HG03066 (cell line): Measurements from ENCODE around the gene PPP2R2B.

ENCODE experiments used
- ATAC-seq: cut with Tn5 transposase; IDR thresholded peaks from one replicate; pipeline ENCODE4 v1.9.1; 2021; ENCODE audit warnings: low read depth; ENCODE audit not compliant: unreplicated experiment

PPP2R2B gene

DNA sequence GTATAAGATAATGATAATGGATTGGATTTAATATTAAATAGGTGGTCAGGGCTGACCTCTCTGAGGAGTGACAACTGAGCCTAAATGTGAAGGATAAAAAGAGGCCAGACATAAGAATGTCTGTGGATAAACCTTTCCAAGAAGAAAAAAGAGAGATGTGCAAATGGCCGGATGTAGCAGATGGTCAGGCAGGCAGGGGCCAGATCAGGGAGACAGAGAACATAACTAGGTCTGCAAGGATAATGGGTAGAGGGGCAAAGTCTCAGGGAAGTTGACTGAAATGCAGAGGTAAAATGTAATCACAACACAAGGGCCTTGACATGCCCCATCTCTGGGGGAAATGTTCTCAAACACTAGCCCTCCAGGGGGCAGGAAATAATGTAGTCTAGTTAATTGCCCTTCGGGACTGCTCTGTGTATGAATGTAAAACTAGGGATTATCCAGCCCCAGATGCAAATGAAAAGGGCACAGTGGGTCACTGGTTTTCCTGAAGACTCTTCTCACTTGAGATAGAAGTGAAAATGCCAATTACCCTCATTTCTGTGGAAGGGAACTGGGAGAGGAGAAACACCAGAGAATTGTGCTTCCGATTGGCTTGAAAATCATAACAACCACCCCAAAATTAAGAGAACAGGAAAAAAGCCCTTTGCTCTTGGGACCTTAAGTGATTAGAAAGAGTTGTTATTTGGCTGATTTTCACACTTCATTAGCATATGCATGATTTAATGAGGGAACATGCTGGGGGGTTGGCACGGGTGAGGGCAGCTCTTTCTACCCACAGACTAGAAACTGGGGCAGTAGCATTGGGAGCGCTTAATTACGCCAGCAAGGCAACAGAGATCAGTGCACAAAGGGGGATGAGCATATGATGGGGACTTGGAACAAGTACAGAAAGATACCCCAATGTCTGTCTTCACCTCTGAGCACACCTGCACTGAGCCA lies 88.6 kb downstream of the PPP2R2B start:
- ATAC-seq: no peak

GRCh38 chr5:146788898-146789297 lies 89.7 kb downstream of the PPP2R2B start:
- no peak for ATAC-seq

DNA sequence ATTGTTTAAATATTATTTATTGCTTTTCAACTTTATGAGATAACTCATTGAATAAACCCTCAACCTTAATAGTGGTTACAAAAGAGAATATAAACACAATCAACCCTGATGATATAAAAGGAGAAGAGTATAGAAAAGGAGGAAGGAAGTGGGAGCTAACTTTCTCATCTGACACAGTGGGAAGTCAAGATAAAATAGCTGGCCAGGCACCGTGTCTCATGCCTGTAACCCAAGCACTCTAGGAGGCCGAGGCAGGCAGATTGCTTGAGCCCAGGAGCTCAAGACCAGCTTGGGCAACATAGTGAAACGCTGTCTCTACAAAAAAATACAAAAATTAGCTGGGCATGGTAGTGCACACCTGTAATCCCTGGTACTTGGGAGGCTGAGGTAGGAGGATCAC lies 93.5 kb downstream of the PPP2R2B start:
- no peak for ATAC-seq

DNA sequence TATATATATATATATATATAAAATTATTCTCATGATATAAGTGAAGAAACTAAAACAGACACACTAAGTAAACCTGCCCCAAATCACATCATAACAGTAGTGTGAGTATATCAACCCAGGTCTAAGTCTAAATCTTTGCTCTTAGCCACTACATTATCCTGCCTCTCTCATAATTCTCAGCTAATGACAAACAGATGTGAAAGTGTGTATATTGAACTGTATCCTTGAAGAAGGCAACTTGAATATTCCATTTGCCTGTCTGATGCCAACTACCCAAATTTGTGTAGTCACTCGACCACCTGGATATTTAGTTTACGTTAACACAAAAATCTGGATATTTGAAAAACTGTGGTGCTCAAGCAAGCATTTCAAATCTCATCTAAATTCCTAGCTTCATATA lies 97.4 kb downstream of the PPP2R2B start:
- ATAC-seq: no peak

- ATAC-seq: no peak
Measured at GRCh38 chr5:146779211-146779869, 99.2 kb downstream of the PPP2R2B start.

DNA sequence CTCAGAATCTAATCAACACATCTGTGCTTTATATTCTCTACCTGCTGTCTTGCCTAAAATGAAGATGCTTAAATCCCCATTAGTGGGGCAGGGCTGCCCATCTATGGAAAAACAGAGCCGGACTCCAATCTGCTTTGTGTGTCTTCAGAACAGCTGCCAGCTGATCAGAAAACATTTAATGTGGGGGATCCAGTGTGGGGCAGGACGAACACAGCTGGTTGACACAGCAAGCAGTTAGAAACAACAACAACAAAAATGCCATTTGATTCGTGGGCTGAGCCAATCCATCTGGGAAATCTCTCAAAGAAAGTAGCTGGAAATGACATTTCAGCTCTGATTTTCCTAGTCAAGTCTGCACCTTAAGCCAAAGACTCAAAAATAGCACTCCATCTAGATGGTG lies 99.8 kb downstream of the PPP2R2B start:
- no peak for ATAC-seq

DNA sequence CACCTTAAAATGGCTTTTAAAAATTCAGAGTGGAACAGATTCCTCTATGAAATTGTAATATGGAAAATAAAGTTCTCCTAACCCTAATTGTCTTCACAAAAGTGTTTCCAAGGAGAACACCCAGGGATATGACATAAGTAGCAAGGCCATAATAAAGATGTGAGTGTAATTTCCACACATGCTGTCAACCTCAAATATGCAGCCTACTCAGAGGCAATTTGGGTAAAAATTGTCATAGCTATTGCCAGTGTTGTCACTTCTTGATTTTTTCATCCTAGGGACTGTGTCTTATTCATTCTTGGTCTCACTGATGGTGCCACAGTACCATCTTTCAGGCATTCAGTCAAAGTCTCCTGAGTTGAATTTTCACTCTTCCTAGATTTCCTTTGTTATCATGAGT lies 100.3 kb downstream of the PPP2R2B start:
- no peak for ATAC-seq

DNA sequence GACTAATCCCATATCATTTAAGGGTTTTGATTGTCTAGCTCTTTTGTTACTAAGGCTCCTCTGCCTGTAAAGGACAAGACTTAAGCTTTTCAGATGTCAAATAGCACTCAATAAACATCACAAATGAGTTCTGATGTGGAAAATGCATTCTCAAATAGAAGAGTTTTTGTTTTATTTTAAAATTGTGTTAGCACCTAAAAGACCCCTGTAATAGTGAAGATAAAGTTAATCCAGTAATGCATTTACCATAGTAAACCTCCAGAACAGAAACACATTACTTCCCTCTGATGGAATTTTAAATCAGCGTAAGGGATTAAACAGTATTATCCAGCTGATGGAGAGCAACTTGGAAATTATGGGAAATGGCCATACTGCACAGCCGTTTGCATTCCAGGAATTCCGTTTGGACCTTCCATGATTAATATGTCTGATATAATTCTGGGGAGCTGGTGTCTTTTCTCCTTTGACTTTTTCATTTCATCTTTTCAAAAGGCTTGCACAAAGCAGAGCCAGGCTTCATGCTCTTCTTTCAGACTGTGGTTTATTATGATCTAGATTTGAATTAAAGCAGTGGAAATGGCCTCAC lies 105.6 kb downstream of the PPP2R2B start:
- ATAC-seq: no peak

DNA sequence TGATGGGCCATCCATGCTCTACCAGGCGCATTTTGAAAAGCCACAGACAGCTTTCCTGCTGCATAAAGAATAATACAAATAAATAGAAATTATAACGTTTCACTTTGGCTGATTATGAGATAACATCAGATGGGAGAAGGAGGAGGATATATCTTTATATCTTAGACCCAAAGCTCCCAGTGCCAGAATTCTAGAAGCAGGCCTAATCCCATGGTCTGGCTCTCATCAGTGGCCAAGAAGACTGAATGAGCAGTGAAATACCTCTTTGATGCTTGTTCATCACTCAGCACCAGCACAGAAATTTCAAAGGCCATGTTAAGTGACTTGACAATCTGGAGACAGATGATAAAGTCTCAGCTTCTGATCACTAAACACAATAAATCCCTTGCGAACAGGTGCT lies 107.6 kb downstream of the PPP2R2B start:
- ATAC-seq: no peak

- no peak for ATAC-seq
Measured at GRCh38 chr5:146770546-146770945, 108.0 kb downstream of the PPP2R2B start.

- no peak for ATAC-seq
Measured at GRCh38 chr5:146767534-146767933, 111.0 kb downstream of the PPP2R2B start.

- ATAC-seq: no peak
Measured at GRCh38 chr5:146766013-146766412, 112.5 kb downstream of the PPP2R2B start.

- no peak for ATAC-seq
Measured at GRCh38 chr5:146765089-146765832, 113.3 kb downstream of the PPP2R2B start.

GRCh38 chr5:146762830-146763229 lies 115.7 kb downstream of the PPP2R2B start:
- no peak for ATAC-seq

DNA sequence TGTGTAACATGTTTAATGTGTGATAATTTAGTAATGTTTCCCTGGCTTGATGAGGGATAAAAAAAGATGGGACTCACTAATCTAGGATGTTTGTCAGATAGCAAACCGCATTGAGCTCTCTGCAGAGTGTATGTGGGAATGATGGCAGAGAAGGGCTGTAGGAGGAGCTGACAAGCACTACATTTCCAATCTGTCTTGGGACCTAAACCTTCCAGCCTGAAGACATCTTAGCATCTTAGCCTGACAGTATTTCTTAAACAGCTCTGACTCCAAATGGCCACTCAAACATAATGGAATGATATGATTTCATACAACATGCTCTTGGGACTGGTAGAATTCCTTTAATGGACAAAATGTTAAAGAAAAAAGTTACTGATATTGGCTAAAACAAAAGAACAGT lies 116.7 kb downstream of the PPP2R2B start:
- no peak for ATAC-seq

- ATAC-seq: no peak
Measured at GRCh38 chr5:146758938-146759337, 119.6 kb downstream of the PPP2R2B start.

- ATAC-seq: no peak
Measured at GRCh38 chr5:146758076-146758475, 120.5 kb downstream of the PPP2R2B start.

- no peak for ATAC-seq
Measured at GRCh38 chr5:146756546-146756945, 122.0 kb downstream of the PPP2R2B start.

GRCh38 chr5:146755793-146756192 lies 122.8 kb downstream of the PPP2R2B start:
- no peak for ATAC-seq

GRCh38 chr5:146754621-146755020 lies 123.9 kb downstream of the PPP2R2B start:
- no peak for ATAC-seq

DNA sequence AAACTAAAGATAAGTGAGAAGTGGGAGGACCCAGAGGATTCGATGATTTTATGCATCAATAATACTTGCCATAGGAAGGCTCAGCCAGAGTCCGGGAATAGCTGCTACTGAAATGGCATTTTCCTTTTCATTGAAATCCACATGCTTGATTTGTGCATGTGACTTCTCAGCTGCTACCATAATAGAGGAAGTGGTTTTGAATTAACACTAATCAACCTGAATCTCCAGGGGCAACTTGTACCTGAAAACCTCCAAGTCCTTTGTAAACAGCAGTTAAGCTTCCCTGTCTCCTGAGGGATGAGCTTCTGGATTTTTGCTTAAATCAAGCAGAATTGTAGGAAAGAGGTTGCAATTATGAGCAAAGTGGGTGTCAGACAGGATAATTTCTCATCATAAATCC lies 124.9 kb downstream of the PPP2R2B start:
- no peak for ATAC-seq
